ENCODE data around the gene FLNA. TPM values are rescaled to one million over a fixed set of nuclear protein-coding genes. Genes with fewer than 3 reads are reported as not detected.
A peak's percentile ranks its signal among the peaks of the same experiment; 100 is the strongest.

FLNA gene, protein sequence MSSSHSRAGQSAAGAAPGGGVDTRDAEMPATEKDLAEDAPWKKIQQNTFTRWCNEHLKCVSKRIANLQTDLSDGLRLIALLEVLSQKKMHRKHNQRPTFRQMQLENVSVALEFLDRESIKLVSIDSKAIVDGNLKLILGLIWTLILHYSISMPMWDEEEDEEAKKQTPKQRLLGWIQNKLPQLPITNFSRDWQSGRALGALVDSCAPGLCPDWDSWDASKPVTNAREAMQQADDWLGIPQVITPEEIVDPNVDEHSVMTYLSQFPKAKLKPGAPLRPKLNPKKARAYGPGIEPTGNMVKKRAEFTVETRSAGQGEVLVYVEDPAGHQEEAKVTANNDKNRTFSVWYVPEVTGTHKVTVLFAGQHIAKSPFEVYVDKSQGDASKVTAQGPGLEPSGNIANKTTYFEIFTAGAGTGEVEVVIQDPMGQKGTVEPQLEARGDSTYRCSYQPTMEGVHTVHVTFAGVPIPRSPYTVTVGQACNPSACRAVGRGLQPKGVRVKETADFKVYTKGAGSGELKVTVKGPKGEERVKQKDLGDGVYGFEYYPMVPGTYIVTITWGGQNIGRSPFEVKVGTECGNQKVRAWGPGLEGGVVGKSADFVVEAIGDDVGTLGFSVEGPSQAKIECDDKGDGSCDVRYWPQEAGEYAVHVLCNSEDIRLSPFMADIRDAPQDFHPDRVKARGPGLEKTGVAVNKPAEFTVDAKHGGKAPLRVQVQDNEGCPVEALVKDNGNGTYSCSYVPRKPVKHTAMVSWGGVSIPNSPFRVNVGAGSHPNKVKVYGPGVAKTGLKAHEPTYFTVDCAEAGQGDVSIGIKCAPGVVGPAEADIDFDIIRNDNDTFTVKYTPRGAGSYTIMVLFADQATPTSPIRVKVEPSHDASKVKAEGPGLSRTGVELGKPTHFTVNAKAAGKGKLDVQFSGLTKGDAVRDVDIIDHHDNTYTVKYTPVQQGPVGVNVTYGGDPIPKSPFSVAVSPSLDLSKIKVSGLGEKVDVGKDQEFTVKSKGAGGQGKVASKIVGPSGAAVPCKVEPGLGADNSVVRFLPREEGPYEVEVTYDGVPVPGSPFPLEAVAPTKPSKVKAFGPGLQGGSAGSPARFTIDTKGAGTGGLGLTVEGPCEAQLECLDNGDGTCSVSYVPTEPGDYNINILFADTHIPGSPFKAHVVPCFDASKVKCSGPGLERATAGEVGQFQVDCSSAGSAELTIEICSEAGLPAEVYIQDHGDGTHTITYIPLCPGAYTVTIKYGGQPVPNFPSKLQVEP (N-terminal part only)
- 100 to 1,000 TPM; 690 to 932 TPM for total RNA-seq

DNA sequence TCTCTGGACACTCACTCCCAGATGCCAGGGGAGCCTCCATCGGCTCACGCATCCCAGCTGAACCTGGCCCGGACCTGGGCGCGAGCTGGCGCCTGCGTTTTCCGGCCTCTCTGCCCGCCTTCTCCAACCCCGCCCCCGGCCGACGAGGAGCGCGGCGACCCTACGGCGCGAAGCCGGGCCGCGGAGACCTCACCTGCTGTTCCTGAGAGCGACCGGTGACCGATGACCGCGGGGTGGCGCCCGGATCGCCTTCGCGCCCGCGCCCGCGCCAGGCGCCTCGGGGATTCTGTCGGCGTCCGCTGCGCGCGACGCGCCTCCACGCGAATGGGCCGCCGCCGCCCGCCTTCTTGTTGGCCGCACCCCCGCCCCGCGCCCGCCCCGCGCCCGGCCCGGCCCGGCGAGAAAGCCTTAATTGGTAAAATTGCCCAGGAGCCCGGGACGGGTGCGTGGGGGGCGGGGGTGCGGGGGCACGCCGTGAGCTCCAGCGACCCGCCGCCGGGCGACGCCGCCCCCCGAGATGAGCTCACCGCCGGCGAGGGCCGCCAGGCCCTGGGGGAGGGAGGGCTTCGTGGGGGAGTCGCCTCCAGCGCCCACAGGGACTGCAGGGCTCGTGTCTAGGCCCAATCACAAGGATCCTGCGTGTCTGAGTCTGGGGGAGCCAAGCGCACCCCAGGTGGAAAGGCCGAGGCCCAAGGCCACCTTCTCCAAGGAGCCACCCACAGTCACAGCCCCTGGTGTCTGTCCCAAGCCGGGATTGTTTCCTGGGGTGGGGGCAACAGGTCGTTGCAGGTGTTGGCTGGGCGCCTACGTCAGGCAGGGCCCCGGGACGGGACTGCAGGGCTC is at the start of gene FLNA:
Gene FLNA (minus strand): TSS at position 322 of the 843 bp plus-strand sequence. CDS start 3,389 bp downstream, outside the sequence.
- Mint-ChIP-seq H3K27ac (peak within 1 kb of the TSS in 1 of 2 donors; percentile 48), H3K9me3 (no peaks in the 10 kb centered on the region), H3K36me3 (peaks cover 5 to 6% of the 10 kb centered on the region in 2 donors)
- DNase-seq (ENCODE audit: low spot score in 2 of 2) = no peak
- no peak for ATAC-seq

DNA sequence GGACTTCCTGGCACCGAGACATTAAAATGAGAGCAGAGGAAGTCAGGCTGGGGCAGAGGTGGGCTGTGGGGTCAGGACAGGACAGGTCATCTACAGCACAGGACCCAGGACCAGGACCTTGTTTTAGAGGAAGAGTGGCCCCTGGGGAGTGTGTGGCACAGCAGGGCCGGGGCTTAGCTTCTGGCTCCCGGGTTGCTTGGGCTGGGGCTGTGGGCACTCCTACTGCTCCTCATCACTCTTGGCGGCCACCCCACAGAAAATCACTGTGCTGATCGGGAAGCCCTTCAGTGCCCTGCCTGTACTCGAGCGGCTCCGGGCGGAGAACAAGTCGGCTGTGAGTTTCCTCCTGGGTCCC is 45.9 kb upstream of the FLNA start:
- DNase-seq (ENCODE audit: low spot score in 2 of 2) (no peak), ATAC-seq (no peak)
- Mint-ChIP-seq H3K27ac (no peak overlapping the region), H3K36me3 (no peaks in the 10 kb centered on the region), H3K9me3 (no peaks in the 10 kb centered on the region)

GRCh38 chrX:154419688-154420401 is 45.4 kb upstream of the FLNA start:
- no peaks in the 10 kb centered on the region for H3K9me3 Mint-ChIP-seq
- no peaks in the 10 kb centered on the region for H3K36me3 Mint-ChIP-seq
- ATAC-seq (no peak), DNase-seq (ENCODE audit: low spot score in 2 of 2) (no peak)
- no peak overlapping the region for H3K27ac Mint-ChIP-seq

GRCh38 chrX:154419189-154419588 is 44.8 kb upstream of the FLNA start:
- H3K9me3 Mint-ChIP-seq = no peaks in the 10 kb centered on the region
- no peak for ATAC-seq
- no peaks in the 10 kb centered on the region for H3K36me3 Mint-ChIP-seq
- no peak for DNase-seq (ENCODE audit: low spot score in 2 of 2)
- no peak overlapping the region for H3K27ac Mint-ChIP-seq

GRCh38 chrX:154417157-154417556 is 42.7 kb upstream of the FLNA start:
- ATAC-seq = no peak
- no peak overlapping the region for H3K27ac Mint-ChIP-seq

DNA sequence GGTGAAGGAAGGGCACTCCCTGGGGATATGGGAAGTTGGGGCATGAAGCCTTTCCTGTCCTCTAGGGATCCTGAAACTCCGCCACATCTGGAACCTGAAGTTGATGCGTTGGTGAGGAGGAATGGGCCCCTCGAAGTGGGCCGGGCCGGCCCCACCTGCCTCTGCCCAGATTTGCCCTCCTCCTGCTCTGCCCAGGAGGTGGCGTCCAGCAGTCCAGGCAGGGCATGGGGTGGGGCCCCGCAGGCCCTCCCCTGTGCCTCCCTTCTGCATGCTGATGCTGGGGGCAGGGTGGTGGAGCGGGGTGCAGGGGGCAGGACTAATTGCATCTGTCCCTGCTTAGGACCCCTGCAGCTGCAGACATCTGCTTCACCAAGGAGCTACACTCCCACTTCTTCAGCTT is 38.7 kb upstream of the FLNA start:
- Mint-ChIP-seq H3K27ac (peak overlapping the region in 1 of 2 donors; percentile 75), H3K36me3 (no peaks in the 10 kb centered on the region), H3K9me3 (no peaks in the 10 kb centered on the region)
- DNase-seq (ENCODE audit: low spot score in 2 of 2) = no peak
- ATAC-seq = no peak

More at GRCh38 chrX:154417157-154417556, 42.7 kb upstream of the FLNA start:
- H3K36me3 Mint-ChIP-seq = no peaks in the 10 kb centered on the region
- no peak for DNase-seq (ENCODE audit: low spot score in 2 of 2)
- no peaks in the 10 kb centered on the region for H3K9me3 Mint-ChIP-seq

GRCh38 chrX:154412468-154412867 is 38.0 kb upstream of the FLNA start:
- Mint-ChIP-seq H3K36me3 (no peaks in the 10 kb centered on the region), H3K9me3 (no peaks in the 10 kb centered on the region), H3K27ac (peak overlapping the region; percentile 75 to 92)
- DNase-seq (ENCODE audit: low spot score in 2 of 2) (no peak), ATAC-seq (peak; percentile 37 to 64)

GRCh38 chrX:154411981-154412340 is 37.5 kb upstream of the FLNA start:
- no peaks in the 10 kb centered on the region for H3K9me3 Mint-ChIP-seq
- H3K27ac Mint-ChIP-seq = peak overlapping the region in 1 of 2 donors; percentile 75
- peak; percentile 83 to 84 for ATAC-seq
- peak; percentile 51 to 65 for DNase-seq (ENCODE audit: low spot score in 2 of 2)
- H3K36me3 Mint-ChIP-seq = no peaks in the 10 kb centered on the region

GRCh38 chrX:154409222-154409871 is 34.9 kb upstream of the FLNA start, which contains the start of gene DNASE1L1:
DNASE1L1 (minus strand) TSS chrX:154409254; CDS start chrX:154405568, 3,686 bp downstream.
- peak; percentile 7 to 42 for ATAC-seq
- Mint-ChIP-seq H3K9me3 (no peaks in the 10 kb centered on the region), H3K36me3 (no peaks in the 10 kb centered on the region), H3K27ac (peak within 1 kb of the TSS; percentile 65 to 81)
- no peak for DNase-seq (ENCODE audit: low spot score in 2 of 2)

DNA sequence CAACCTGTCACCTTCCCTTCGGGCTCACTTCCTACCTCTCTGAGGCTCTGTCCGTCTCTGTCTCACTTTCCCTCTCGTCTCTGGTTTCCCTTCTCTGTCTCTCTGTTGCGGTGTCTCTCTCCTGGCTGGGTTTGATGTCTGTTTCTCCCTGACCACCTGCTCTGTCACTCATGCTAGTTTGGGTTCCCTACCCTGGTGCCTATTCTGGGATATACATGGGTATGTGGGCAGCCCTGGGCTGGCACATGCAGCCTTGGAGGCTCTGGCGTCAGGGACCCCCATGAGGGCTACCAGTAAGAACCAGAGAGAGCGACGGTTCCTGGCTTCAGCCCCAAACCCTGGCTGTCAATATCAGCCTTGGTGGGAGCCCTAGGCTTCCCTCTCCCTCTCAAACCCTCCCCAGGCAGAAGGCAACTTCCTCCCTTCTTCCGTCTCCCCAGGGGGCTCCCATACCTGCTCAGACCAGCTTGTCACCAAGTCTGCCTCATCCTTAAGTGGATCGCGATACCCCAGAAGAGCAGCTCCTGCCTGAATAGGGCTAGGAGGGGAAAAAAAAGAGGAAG is 34.3 kb upstream of the FLNA start:
- no peak for DNase-seq (ENCODE audit: low spot score in 2 of 2)
- Mint-ChIP-seq H3K36me3 (no peaks in the 10 kb centered on the region), H3K9me3 (no peaks in the 10 kb centered on the region), H3K27ac (peak overlapping the region; percentile 65 to 81)
- ATAC-seq = no peak

- Mint-ChIP-seq H3K36me3 (peaks cover 5 to 11% of the 10 kb centered on the region in 2 donors), H3K9me3 (no peaks in the 10 kb centered on the region), H3K27ac (peak overlapping the region; percentile 35 to 87)
- ATAC-seq (peak in 1 of 2 donors; percentile 15), DNase-seq (ENCODE audit: low spot score in 2 of 2) (no peak)
These were observed 30.3 kb upstream of the FLNA start for GRCh38 chrX:154404625-154405192.

GRCh38 chrX:154403858-154404257 is 29.4 kb upstream of the FLNA start:
- H3K27ac Mint-ChIP-seq = no peak overlapping the region
- H3K36me3 Mint-ChIP-seq = peaks cover 14 to 19% of the 10 kb centered on the region in 2 donors
- ATAC-seq (no peak), DNase-seq (ENCODE audit: low spot score in 2 of 2) (no peak)
- H3K9me3 Mint-ChIP-seq = no peaks in the 10 kb centered on the region

- Mint-ChIP-seq H3K9me3 (no peaks in the 10 kb centered on the region), H3K36me3 (peaks cover 21 to 26% of the 10 kb centered on the region in 2 donors), H3K27ac (peak overlapping the region in 1 of 2 donors; percentile 40)
- peak in 1 of 2 donors; percentile 9 for ATAC-seq
- DNase-seq (ENCODE audit: low spot score in 2 of 2) = no peak
These were observed 28.8 kb upstream of the FLNA start for GRCh38 chrX:154403192-154403591.

GRCh38 chrX:154402622-154403127 is 28.2 kb upstream of the FLNA start:
- peak overlapping the region in 1 of 2 donors; percentile 96 for H3K27ac Mint-ChIP-seq
- H3K36me3 Mint-ChIP-seq = peaks cover 25 to 31% of the 10 kb centered on the region in 2 donors
- peak in 1 of 2 donors; percentile 7 for ATAC-seq
- no peaks in the 10 kb centered on the region for H3K9me3 Mint-ChIP-seq
- DNase-seq (ENCODE audit: low spot score in 2 of 2) = no peak
